ENCODE data around the gene SHCBP1. TPM values are rescaled to one million over a fixed set of nuclear protein-coding genes. Genes with fewer than 3 reads are reported as not detected.

The SHCBP1 gene
- total and polyA plus RNA-seq, 9 donors, result 0.24 to 3.6 (median 0.56) TPM

GRCh38 chr16:46621934-46622676, 926 bp upstream of the SHCBP1 start:
- 84 to 87% (median 86%) methylated on average over 7 of the region's 7 CpGs for WGBS, 3 donors
- H3K27me3 ChIP-seq, result no peaks in the 10 kb centered on the region
- H3K4me1 ChIP-seq (ENCODE audit: insufficient read depth), result no peaks in the 10 kb centered on the region
- intact Hi-C loops (cut with DNase I), result no loop called here
- no peaks in the 10 kb centered on the region for H3K9me3 ChIP-seq
- H3K27ac ChIP-seq, result no peak overlapping the region
- DNase-seq, result no peak
- no peaks in the 10 kb centered on the region for H3K36me3 ChIP-seq
- no peak overlapping the region for H3K4me3 ChIP-seq
- TF ChIP-seq POLR2A (IDR thresholded peaks at IDR 0.05), result no peak
- no peak for TF ChIP-seq EP300 (IDR thresholded peaks at IDR 0.05)
- TF ChIP-seq CTCF (IDR thresholded peaks at IDR 0.05), result no peak

- 5 to 7% (median 6%) methylated on average over 11 of the region's 11 CpGs for WGBS, 3 donors
- intact Hi-C loops (cut with DNase I), result no loop called here
- no peaks in the 10 kb centered on the region for H3K4me1 ChIP-seq (ENCODE audit: insufficient read depth)
- no peaks in the 10 kb centered on the region for H3K9me3 ChIP-seq
- no peak for TF ChIP-seq POLR2A (IDR thresholded peaks at IDR 0.05)
- no peak for TF ChIP-seq EP300 (IDR thresholded peaks at IDR 0.05)
- no peaks in the 10 kb centered on the region for H3K27me3 ChIP-seq
- H3K4me3 ChIP-seq, result peak overlapping the region; percentile 55
- DNase-seq, result no peak
- H3K36me3 ChIP-seq, result no peaks in the 10 kb centered on the region
- no peak overlapping the region for H3K27ac ChIP-seq
Measured at GRCh38 chr16:46620266-46621005, 743 bp downstream of the SHCBP1 start.

- no peaks in the 10 kb centered on the region for H3K36me3 ChIP-seq
- H3K27ac ChIP-seq, result no peak overlapping the region
- H3K4me3 ChIP-seq, result no peak overlapping the region
- no peak for TF ChIP-seq POLR2A (IDR thresholded peaks at IDR 0.05)
- no peak for TF ChIP-seq EP300 (IDR thresholded peaks at IDR 0.05)
- intact Hi-C loops (cut with DNase I), result no loop called here
- H3K27me3 ChIP-seq, result no peaks in the 10 kb centered on the region
- no peaks in the 10 kb centered on the region for H3K9me3 ChIP-seq
- 79 to 90% (median 82%) methylated on average over 4 of the region's 4 CpGs for WGBS, 3 donors
- H3K4me1 ChIP-seq (ENCODE audit: insufficient read depth), result no peaks in the 10 kb centered on the region
- no peak for DNase-seq
Measured at GRCh38 chr16:46618516-46618915, 2.7 kb downstream of the SHCBP1 start.

- DNase-seq, result no peak
- WGBS, 3 donors, result 43 to 49% (median 45%) methylated on average over 4 of the region's 4 CpGs
Measured at GRCh38 chr16:46614006-46614405, 7.2 kb downstream of the SHCBP1 start.

GRCh38 chr16:46613352-46613751, 7.8 kb downstream of the SHCBP1 start:
- DNase-seq, result no peak
- 57 to 71% (median 70%) methylated on average over 2 of the region's 2 CpGs for whole genome bisulfite sequencing, 3 donors
- H3K27me3 ChIP-seq, result no peaks in the 10 kb centered on the region
- no peaks in the 10 kb centered on the region for H3K4me1 ChIP-seq (ENCODE audit: insufficient read depth)
- H3K27ac ChIP-seq, result no peak overlapping the region
- H3K9me3 ChIP-seq, result no peaks in the 10 kb centered on the region
- no peaks in the 10 kb centered on the region for H3K36me3 ChIP-seq
- TF ChIP-seq EP300 (IDR thresholded peaks at IDR 0.05) (no peak), POLR2A (IDR thresholded peaks at IDR 0.05) (no peak), CTCF (IDR thresholded peaks at IDR 0.05) (no peak)
- no peak overlapping the region for H3K4me3 ChIP-seq
- intact Hi-C loops (cut with DNase I), result no loop called here

More at GRCh38 chr16:46614006-46614405, 7.2 kb downstream of the SHCBP1 start:
- no peaks in the 10 kb centered on the region for H3K4me1 ChIP-seq (ENCODE audit: insufficient read depth)
- H3K9me3 ChIP-seq, result no peaks in the 10 kb centered on the region
- no peak overlapping the region for H3K4me3 ChIP-seq
- no peaks in the 10 kb centered on the region for H3K36me3 ChIP-seq
- no peak for TF ChIP-seq CTCF (IDR thresholded peaks at IDR 0.05)
- no peak for TF ChIP-seq POLR2A (IDR thresholded peaks at IDR 0.05)
- TF ChIP-seq EP300 (IDR thresholded peaks at IDR 0.05), result no peak
- intact Hi-C loops (cut with DNase I), result no loop called here
- no peak overlapping the region for H3K27ac ChIP-seq
- no peaks in the 10 kb centered on the region for H3K27me3 ChIP-seq

Data from ovary (tissue), 9 donors.